ENCODE measurements around the gene VPS4B.

DNA sequence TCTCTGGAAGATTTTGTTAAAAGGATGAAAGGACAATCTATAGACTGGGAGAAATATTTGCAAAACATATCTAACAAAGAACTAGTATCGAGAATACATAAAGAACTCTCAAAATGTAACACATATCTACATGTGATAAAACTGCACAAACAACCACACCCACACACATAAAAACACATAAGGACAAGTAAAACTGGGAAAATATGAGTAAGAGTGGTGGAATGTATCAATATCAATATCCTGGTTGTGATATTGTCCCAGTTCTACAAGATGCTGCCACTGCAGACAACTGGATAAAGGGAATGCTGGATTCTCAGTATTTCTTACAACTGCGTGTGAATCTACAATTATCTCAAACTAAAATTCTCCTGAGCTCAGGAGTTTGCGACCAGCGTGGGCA is 9.3 kb downstream of the VPS4B start:
- no peak for TF ChIP-seq CTCF (IDR thresholded peaks at IDR 0.05)
- TF ChIP-seq POLR2AphosphoS5 (IDR thresholded peaks at IDR 0.05): no peak
- TF ChIP-seq POLR2A (IDR thresholded peaks at IDR 0.05): no peak

Data from prostate gland (tissue), 2 donors.